ENCODE results near the gene C19orf44.

Gene C19orf44

GRCh38 chr19:16531380-16531669 is 35.1 kb downstream of the C19orf44 start:
- TF ChIP-seq CTCF (conservative IDR thresholded peaks at IDR 0.05; ENCODE audit: low read depth, low read length), result no peak
- no peak overlapping the region for H3K4me3 ChIP-seq (ENCODE audit: low read depth, low read length)
- DNase-seq (ENCODE audit: low read depth), result no peak

- no peak overlapping the region for H3K4me3 ChIP-seq (ENCODE audit: low read depth, low read length)
- TF ChIP-seq CTCF (conservative IDR thresholded peaks at IDR 0.05; ENCODE audit: low read depth, low read length), result no peak
- DNase-seq (ENCODE audit: low read depth), result no peak
These were observed 36.4 kb downstream of the C19orf44 start for GRCh38 chr19:16532440-16533234.

- no peak for DNase-seq (ENCODE audit: low read depth)
- H3K4me3 ChIP-seq (ENCODE audit: low read depth, low read length), result no peak overlapping the region
- TF ChIP-seq CTCF (conservative IDR thresholded peaks at IDR 0.05; ENCODE audit: low read depth, low read length), result no peak
These were observed 39.2 kb downstream of the C19orf44 start for GRCh38 chr19:16535381-16535780.

GRCh38 chr19:16536130-16536529 is 39.9 kb downstream of the C19orf44 start:
- no peak for DNase-seq (ENCODE audit: low read depth)
- TF ChIP-seq CTCF (conservative IDR thresholded peaks at IDR 0.05; ENCODE audit: low read depth, low read length), result no peak
- H3K4me3 ChIP-seq (ENCODE audit: low read depth, low read length), result no peak overlapping the region

- no peak for TF ChIP-seq CTCF (conservative IDR thresholded peaks at IDR 0.05; ENCODE audit: low read depth, low read length)
- DNase-seq (ENCODE audit: low read depth), result no peak
- H3K4me3 ChIP-seq (ENCODE audit: low read depth, low read length), result no peak overlapping the region
These were observed 40.9 kb downstream of the C19orf44 start for GRCh38 chr19:16537111-16537510.

GRCh38 chr19:16540948-16541347 is 44.8 kb downstream of the C19orf44 start:
- no peak for DNase-seq (ENCODE audit: low read depth)
- peak overlapping the region; percentile 95 for H3K4me3 ChIP-seq (ENCODE audit: low read depth, low read length)
- no peak for TF ChIP-seq CTCF (conservative IDR thresholded peaks at IDR 0.05; ENCODE audit: low read depth, low read length)

GRCh38 chr19:16541526-16542044 is 45.4 kb downstream of the C19orf44 start:
- peak; percentile 38 for DNase-seq (ENCODE audit: low read depth)
- H3K4me3 ChIP-seq (ENCODE audit: low read depth, low read length), result peak overlapping the region; percentile 95
- TF ChIP-seq CTCF (conservative IDR thresholded peaks at IDR 0.05; ENCODE audit: low read depth, low read length), result no peak
